HG03045 (cell line): ENCODE data around the gene FOXE3.
"Not testable (repeated sequence)": the region's sequence is repeated elsewhere in the genome, so short reads cannot be mapped to it uniquely, and the experiment has no call there.

Source experiments
- ATAC-seq: cut with Tn5 transposase; IDR thresholded peaks from one replicate; pipeline ENCODE4 v1.9.1; 2021; ENCODE audit warnings: mild to moderate bottlenecking, moderate library complexity; ENCODE audit not compliant: unreplicated experiment

Gene FOXE3

DNA sequence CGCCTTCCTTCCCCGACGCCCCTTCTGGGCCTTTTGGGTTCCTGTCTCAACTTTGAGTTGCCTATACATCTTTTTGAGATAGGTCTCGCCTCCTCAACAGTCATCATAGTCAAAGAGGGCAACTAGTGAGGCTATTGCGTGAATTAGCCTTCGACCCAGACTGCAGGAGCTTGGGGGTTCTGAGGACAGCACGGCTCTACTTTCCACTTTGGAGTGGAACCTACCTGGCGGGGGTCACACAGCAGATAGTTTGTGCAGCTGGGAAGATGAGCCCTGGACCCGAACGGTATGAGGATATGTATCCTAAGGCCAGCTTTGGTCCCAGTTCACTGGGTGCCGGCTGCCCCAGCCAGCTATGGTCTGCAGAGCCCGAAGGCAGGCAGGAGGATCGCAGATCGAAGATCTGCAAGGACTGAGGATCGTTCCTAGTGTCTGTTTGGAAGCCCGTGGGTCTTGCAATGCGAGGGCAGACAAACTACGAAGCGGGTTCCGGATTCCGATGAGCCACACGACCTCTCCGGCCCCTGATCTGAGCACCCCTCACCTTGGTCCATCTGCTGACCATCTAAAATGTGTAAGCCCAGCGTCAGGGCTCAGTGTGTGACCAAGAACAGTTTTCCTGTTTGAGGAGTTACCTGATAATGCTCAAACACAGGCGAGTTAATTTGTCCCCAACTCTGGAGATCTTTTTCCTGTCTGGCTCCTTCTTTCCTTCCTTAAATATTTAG lies 29.9 kb downstream of the FOXE3 start:
- ATAC-seq, result no peak

DNA sequence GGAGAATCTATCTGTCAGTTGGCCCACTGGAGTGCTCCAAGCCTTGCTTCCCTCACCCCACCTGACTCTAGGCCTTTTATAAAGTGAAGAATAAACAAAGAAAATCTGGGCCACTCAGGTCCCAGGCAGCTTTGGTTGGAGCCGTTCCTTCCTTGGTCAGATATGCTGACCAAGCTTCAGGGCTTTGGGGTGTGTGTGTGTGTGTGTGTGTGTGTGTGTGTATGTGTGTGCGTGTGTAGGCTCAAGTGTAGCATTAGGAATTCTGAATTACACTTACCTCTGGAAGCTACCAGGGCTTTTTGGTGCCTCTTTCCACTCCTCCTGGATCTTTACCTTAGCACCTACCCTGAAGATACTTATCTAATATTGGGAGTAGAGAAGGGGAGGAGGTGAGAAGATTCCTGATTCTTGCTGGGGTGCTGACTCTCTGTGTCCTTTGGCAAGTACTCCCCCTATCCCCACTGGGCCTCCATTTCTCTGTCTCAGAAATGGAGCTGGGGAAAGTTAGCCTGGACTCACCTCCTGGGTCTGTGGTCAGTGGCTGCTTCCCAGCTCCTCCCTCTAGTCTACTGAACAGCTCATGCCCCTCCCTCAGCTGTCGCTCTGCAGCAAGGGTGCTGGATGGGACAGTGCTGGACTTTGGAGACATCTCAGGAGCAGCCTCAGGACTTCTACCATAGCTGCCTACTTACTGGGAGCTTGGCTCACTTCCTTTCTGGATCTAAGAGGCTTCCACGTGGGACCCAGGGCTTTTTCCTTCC lies 32.6 kb downstream of the FOXE3 start:
- ATAC-seq, result no peak

DNA sequence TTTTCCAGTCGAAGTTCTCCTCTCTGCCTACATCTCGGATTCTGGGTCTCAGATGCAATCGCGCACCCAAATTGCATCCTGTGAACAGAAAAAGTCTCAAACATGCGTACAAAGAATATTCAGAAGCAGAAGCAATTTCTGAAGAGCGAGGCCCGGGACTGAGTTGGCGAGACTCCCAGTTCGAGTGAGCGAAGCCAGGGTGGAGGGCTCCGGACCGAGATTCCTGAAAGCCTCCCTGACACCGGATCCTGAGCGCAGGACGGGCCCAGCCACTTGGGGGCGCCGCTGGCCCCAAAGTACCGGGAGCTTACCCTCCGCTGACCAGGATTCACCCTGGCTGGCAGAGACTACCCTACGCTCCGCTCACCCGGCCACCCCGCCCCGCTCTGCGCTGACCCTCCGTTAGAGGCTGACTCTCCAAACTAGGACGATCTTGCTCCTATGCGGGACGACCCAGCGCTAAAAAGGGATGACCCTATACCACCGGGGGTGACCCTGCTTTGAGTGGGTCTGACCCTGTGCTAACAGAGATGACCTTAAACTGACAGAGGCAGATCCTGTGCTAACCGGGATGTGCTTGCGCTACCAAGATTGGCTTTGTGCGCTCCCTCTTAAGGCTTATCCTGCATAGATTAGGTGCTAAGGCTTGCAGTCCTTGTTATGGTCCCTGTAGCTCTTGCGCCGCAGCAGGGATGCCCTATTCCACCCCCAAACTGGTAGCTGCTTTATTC lies 33.9 kb downstream of the FOXE3 start:
- no peak for ATAC-seq

DNA sequence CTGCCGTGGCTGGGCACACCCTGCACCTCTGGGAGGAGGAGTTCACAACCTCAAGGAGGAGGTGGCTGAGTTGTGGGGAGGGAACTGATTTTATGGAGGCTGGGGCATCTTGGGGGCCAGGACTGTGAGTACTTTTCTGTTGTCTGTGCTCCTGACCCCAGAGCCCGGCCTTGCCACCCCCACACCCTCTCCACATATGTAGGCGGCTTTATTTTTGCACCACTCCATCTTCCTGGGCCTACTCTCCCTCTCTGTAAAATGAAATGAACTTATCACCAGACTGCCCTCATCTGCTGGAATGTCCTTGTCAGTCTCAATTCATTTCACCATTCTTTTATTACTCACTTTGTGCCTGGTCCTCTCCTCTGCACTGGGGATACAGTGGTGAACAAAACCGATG lies 34.5 kb downstream of the FOXE3 start:
- no peak for ATAC-seq

DNA sequence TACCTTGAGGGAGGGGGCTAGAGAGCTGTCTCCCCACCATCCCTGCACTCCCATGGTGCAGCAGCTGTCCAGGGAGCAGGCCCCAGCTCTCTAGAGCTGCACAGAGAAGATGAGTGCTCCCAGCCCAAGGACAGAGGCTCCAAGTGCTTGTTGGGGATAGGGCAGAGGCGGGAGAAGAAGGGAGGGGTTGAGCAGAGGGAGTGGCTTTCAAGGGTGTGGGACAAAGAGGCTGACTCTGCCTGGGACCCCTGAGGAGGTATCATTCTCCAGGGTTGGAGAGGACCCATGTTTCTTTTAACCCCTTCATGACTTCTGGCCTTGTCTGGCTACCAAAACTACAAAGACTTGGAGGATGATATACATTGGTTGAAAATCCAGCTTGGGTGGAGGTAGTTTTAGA lies 36.3 kb downstream of the FOXE3 start:
- ATAC-seq, result no peak

DNA sequence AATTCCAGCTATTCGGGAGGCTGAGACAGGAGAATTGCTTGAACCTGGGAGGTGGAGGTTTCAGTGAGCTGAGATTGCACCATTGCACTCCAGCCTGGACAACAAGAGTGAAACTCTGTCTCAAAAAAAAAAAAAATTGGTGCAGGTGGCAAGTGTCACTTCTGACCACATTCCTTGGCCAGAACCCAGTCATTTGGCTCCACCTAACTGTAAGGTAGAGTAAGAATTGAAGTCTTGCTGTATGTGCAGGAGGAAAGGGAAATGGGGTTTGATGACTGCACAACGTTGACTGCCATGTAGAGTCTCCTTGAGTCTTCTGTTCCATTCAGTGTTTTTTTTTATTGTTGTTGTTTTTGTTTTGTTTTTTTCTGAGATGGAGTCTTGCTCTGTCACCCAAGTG lies 37.8 kb downstream of the FOXE3 start:
- ATAC-seq, result not testable (repeated sequence)

DNA sequence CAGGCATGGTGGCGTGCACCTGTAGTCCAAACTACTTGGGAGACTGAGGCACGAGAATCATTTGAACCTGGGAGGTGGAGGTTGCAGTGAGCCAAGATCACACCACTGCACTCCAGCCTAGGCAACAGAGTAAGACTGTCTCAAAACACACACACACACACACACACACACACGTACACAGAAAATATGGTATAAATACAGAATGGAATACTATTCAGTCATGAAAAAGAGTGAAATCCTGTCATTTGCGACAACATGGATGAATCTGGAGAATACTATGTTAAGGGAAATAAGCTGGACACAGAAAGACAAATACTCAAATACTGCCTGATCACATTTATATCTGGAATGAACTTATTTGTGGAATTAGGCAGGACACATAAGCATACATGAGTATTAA lies 40.2 kb downstream of the FOXE3 start:
- ATAC-seq, result no peak

DNA sequence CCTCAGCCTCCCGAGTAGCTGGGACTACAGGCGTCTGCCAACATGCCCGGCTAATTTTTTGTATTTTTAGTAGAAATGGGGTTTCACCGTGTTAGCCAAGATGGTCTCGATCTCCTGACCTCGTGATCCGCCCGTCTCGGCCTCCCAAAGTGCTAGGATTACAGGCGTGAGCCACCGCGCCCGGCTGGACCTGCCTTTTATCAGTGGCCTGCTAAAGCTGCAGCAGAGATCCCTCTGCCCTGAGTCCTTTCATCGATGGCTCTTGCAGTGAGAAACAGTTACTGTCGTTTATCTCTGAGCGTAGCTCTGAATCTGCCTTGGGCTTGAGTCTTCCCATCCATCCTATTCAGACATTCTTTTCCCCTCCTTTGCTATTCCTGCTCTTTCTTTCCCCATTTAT lies 41.5 kb downstream of the FOXE3 start:
- ATAC-seq, result not testable (repeated sequence)

DNA sequence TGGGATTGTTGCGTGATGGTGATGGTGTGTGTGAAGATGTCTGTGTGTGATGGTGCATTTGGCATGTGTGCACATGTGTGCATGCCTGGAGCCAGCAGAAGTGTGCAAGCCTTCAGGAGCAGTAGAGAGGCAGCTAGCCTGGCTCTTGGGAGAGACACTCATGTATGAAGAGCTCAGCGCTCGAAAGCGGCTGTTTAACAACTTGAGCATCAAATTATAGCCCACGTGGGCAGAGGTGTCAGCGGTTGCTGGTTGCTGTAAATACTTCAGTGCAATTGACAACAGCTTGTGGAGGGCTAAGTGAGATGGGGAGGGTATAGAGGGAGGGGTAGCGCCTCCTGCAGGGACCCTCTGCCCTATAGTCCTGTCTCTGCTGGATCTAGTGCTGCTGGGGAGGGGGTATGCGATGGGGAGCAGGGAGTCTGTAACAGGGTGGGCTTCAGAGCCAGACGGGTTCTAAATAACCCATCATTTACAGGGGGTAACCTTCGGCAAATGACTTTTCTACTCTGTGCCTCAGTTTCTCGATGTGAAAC lies 43.2 kb downstream of the FOXE3 start:
- no peak for ATAC-seq

DNA sequence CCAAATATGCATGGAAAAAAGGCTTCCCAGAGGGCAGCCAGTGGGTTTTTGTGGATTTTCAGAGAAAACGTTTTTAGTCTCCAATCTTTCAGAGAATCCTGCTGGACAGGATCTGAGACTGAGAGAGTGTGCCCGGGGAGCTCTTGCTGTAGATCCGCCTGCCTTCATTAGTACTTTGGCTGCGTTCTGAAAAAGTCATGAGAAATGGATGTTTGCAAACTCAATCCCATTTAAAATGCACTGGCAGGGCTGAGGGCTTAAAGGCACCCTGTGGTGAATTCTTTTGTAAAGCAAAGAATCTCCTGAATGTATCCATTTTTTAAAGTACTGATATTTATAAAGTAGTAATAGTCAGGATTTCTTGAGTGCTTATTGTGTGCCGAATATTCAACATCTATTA lies 44.0 kb downstream of the FOXE3 start:
- ATAC-seq, result no peak

DNA sequence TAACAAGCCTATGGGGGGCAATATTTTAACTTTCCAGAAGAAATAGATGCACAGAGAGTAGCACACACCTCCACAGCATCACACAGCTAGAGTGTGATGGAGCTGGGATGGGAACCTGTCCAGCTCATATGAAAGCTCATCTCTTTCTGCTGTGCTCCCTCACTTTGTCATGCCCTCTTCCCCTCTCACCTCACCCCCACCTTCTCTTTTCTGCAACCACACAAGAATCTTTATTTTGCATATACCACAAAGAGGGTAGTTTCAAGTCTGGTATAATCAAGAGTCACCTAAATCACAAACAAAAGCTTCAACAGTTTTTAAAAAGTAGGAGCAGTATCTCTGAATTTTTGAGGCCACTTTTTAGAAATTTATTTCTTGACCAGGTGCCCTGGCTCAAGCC lies 44.4 kb downstream of the FOXE3 start:
- no peak for ATAC-seq

DNA sequence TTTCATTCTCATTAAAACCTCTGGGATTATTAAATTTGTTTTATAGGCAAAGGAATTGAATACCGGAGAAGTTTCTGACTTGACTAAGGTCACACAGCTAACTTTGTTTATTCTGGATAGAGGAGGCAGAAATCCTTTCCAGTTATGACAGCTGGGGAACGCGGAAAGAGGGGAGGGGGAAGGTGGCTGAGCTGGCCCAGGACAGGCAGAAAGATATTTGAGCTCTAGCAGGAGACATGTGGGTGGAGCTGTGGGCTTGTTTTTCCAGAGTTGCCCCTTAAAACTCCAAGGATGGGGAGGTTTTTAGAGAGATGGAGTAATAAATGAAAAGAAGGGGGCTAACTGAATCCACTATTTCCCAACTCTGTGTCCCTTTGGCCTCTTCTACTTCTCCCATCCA lies 49.5 kb downstream of the FOXE3 start:
- no peak for ATAC-seq
